Left lung (tissue), 14 donors: ENCODE data around the gene REST. TPM values are rescaled to one million over a fixed set of nuclear protein-coding genes. Genes with fewer than 3 reads are reported as not detected.
A peak's percentile ranks its signal among the peaks of the same experiment; 100 is the strongest.

ENCODE experiments used
- ATAC-seq: fragments of 200-7000 bp; cut with Tn5 transposase; one replicate; pipeline ENCODE4 v1.9.1; 2020; ENCODE audit warnings: moderate library complexity
- DNase-seq, 4 donors: peaks; one replicate each; pipeline ENCODE4 v3.0.0-alpha.2; 2013 to 2020
- H3K27ac ChIP-seq, 2 donors: fragments of 200-600 bp; sonication (generic) in 1 of 2; one replicate each; pipeline versions ENCODE4 v1.5.0 to v1.8.0; 2020 to 2021
- H3K27me3 ChIP-seq, 2 donors: fragments of 200-600 bp; sonication (generic) in 1 of 2; one replicate each; pipeline versions ENCODE4 v1.5.0 to v1.8.0; 2020 to 2021
- H3K36me3 ChIP-seq, 2 donors: fragments of 200-600 bp; sonication (generic) in 1 of 2; one replicate each; pipeline versions ENCODE4 v1.5.0 to v1.8.0; 2020 to 2021
- H3K4me1 ChIP-seq, 2 donors: fragments of 200-600 bp; one replicate each; pipeline ENCODE4 v1.8.0; 2021
- H3K4me3 ChIP-seq, 2 donors: fragments of 200-600 bp; sonication (generic) in 1 of 2; one replicate each; pipeline versions ENCODE4 v1.5.0 to v1.8.0; 2020 to 2021; ENCODE audit warnings: mild to moderate bottlenecking in 1 of 2
- H3K9me3 ChIP-seq, 2 donors: fragments of 200-600 bp; sonication (generic) in 1 of 2; one replicate each; pipeline versions ENCODE4 v1.5.0 to v1.8.0; 2020 to 2021
- intact Hi-C, 2 donors: fragments of 100-400 bp; cut with DNase I; formaldehyde crosslinking; loops; one replicate each; pipeline versions ENCODE4 v1.11.2 to v1.14.2; 2022
- long read RNA-seq, 12 donors: library from polyadenylated mRNA in 2 of 12; unstranded in 2 of 12; transcript quantifications; one replicate each; pipeline ENCODE4 v2.0.0 and lab custom pipeline, GENCODE V29; 2019 to 2026
- polyA plus RNA-seq, 6 donors: library from polyadenylated mRNA; unstranded; fragments of 120-200 nt; gene quantifications; one replicate each; pipeline ENCODE4 v1.2.1, GENCODE V29; 2013; ENCODE audit not compliant: insufficient read length in 6 of 6
- total RNA-seq, 2 donors: library from RNA; stranded (reverse); fragmentation: NEBNext Ultra II Directional; extraction: Animal tissue kit (Norgen Biotek cat#: 25700); gene quantifications; one replicate each; pipeline ENCODE4 v1.2.1, GENCODE V29; 2021
- TF ChIP-seq, protein P1 (sequence below), 2 donors: fragments of 200-600 bp; sonication (generic) in 1 of 2; IDR thresholded peaks; one replicate each; pipeline versions ENCODE4 v1.5.0 to v1.8.0; 2021; ENCODE audit warnings: antibody characterized with exemption in 2 of 2
- donor health status: DM: no; HTN: yes; CAD: no.
- donor health status: DM: no; HTN: no; CAD: no.

Gene REST
- total RNA-seq (10 to 100 TPM; 32.9 to 38.7 TPM), polyA plus RNA-seq (10 to 100 TPM; 38.1 to 49.5 (median 43.4) TPM)
- long read RNA-seq, donor 1, full-length matches to known transcripts = 14 of 168 reads
- long read RNA-seq, donor 1, partial matches to known transcripts = 154 of 168 reads
- long read RNA-seq, donor 1, other reads (novel, unspliced or antisense) = 0 of 168 reads
- long read RNA-seq, donor 2, full-length matches to known transcripts = 10 of 1,759 reads
- long read RNA-seq, donor 2, partial matches to known transcripts = 830 of 1,759 reads
- long read RNA-seq, donor 2, other reads (novel, unspliced or antisense) = 919 of 1,759 reads
- long read RNA-seq, donor 3, full-length matches to known transcripts = 9 of 71 reads
- long read RNA-seq, donor 3, partial matches to known transcripts = 62 of 71 reads
- long read RNA-seq, donor 3, other reads (novel, unspliced or antisense) = 0 of 71 reads
- long read RNA-seq, donor 4, full-length matches to known transcripts = 13 of 20 reads
- long read RNA-seq, donor 4, partial matches to known transcripts = 4 of 20 reads
- long read RNA-seq, donor 4, other reads (novel, unspliced or antisense) = 3 of 20 reads
- long read RNA-seq, donor 5, full-length matches to known transcripts = 13 of 79 reads
- long read RNA-seq, donor 5, partial matches to known transcripts = 66 of 79 reads
- long read RNA-seq, donor 5, other reads (novel, unspliced or antisense) = 0 of 79 reads
- long read RNA-seq, donor 6, full-length matches to known transcripts = 5 of 12 reads
- long read RNA-seq, donor 6, partial matches to known transcripts = 7 of 12 reads
- long read RNA-seq, donor 6, other reads (novel, unspliced or antisense) = 0 of 12 reads
- long read RNA-seq, donor 7, full-length matches to known transcripts = 3 of 34 reads
- long read RNA-seq, donor 7, partial matches to known transcripts = 0 of 34 reads
- long read RNA-seq, donor 7, other reads (novel, unspliced or antisense) = 31 of 34 reads
- long read RNA-seq, donor 8, full-length matches to known transcripts = 6 of 46 reads
- long read RNA-seq, donor 8, partial matches to known transcripts = 0 of 46 reads
- long read RNA-seq, donor 8, other reads (novel, unspliced or antisense) = 40 of 46 reads
- long read RNA-seq, donor 9 = 0 reads
- long read RNA-seq, donor 10, full-length matches to known transcripts = 22 of 26 reads
- long read RNA-seq, donor 10, partial matches to known transcripts = 2 of 26 reads
- long read RNA-seq, donor 10, other reads (novel, unspliced or antisense) = 2 of 26 reads
- long read RNA-seq, donor 11, full-length matches to known transcripts = 2 of 90 reads
- long read RNA-seq, donor 11, partial matches to known transcripts = 63 of 90 reads
- long read RNA-seq, donor 11, other reads (novel, unspliced or antisense) = 25 of 90 reads
- long read RNA-seq, donor 12, full-length matches to known transcripts = 10 of 85 reads
- long read RNA-seq, donor 12, partial matches to known transcripts = 35 of 85 reads
- long read RNA-seq, donor 12, other reads (novel, unspliced or antisense) = 40 of 85 reads

- peak within 1 kb of the TSS; percentile 92 to 96 for H3K4me3 ChIP-seq
- intact Hi-C loops = no loop called here
- TF ChIP-seq, protein P1, sequence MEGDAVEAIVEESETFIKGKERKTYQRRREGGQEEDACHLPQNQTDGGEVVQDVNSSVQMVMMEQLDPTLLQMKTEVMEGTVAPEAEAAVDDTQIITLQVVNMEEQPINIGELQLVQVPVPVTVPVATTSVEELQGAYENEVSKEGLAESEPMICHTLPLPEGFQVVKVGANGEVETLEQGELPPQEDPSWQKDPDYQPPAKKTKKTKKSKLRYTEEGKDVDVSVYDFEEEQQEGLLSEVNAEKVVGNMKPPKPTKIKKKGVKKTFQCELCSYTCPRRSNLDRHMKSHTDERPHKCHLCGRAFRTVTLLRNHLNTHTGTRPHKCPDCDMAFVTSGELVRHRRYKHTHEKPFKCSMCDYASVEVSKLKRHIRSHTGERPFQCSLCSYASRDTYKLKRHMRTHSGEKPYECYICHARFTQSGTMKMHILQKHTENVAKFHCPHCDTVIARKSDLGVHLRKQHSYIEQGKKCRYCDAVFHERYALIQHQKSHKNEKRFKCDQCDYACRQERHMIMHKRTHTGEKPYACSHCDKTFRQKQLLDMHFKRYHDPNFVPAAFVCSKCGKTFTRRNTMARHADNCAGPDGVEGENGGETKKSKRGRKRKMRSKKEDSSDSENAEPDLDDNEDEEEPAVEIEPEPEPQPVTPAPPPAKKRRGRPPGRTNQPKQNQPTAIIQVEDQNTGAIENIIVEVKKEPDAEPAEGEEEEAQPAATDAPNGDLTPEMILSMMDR (IDR thresholded peaks at IDR 0.05) = no peak
- no peaks in the 10 kb centered on the region for H3K9me3 ChIP-seq
- no peaks in the 10 kb centered on the region for H3K36me3 ChIP-seq
- ATAC-seq (peak; percentile 81), DNase-seq (peak; percentile 77 to 96 (median 82))
- H3K4me1 ChIP-seq = peaks cover 22 to 41% of the 10 kb centered on the region in 2 donors
- H3K27ac ChIP-seq = peak within 1 kb of the TSS; percentile 92 to 94
- H3K27me3 ChIP-seq = no peaks in the 10 kb centered on the region
Observed at GRCh38 chr4:56907489-56908205, at the start of gene REST. TSS of gene REST (plus strand) at chr4:56907900. CDS start at chr4:56910639, 2,739 bp downstream.

DNA sequence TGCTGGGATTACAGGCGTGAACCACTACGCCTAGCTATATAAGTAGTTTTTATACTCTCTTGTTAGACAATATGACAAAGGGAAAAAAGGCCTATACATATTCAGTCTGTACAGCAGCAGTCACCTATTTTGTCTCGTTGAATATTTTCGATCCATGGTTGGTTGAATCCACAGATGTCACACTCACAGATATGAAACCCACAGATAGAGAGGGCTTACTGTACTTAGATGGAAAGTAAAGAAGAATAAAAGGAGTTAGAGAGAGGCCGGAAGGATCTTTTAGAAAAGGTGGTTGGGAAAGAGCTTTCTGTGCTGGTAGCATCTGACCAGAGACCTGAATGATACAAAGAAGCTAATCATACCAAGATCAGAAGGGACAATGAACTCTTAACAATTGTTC, 47.9 kb upstream of the REST start:
- H3K27ac ChIP-seq = no peak overlapping the region
- intact Hi-C loops = no loop called here
- H3K9me3 ChIP-seq = no peaks in the 10 kb centered on the region
- ATAC-seq (no peak), DNase-seq (no peak)
- TF ChIP-seq, protein P1 (IDR thresholded peaks at IDR 0.05) = no peak
- no peaks in the 10 kb centered on the region for H3K36me3 ChIP-seq
- no peaks in the 10 kb centered on the region for H3K4me1 ChIP-seq
- H3K27me3 ChIP-seq = no peaks in the 10 kb centered on the region
- H3K4me3 ChIP-seq = no peak overlapping the region

GRCh38 chr4:56860781-56861180, 46.9 kb upstream of the REST start:
- Histone ChIP-seq H3K27me3 (no peaks in the 10 kb centered on the region), H3K9me3 (no peaks in the 10 kb centered on the region), H3K4me1 (no peaks in the 10 kb centered on the region), H3K36me3 (no peaks in the 10 kb centered on the region), H3K27ac (no peak overlapping the region), H3K4me3 (no peak overlapping the region)
- ATAC-seq (no peak), DNase-seq (no peak)
- intact Hi-C loops = no loop called here
- TF ChIP-seq, protein P1 (IDR thresholded peaks at IDR 0.05) = no peak

GRCh38 chr4:56861360-56861759, 46.3 kb upstream of the REST start:
- TF ChIP-seq, protein P1 (IDR thresholded peaks at IDR 0.05) = no peak
- Histone ChIP-seq H3K27ac (no peak overlapping the region), H3K36me3 (no peaks in the 10 kb centered on the region), H3K4me3 (no peak overlapping the region), H3K4me1 (no peaks in the 10 kb centered on the region), H3K9me3 (no peaks in the 10 kb centered on the region), H3K27me3 (no peaks in the 10 kb centered on the region)
- no peak for DNase-seq
- intact Hi-C loops = no loop called here
- no peak for ATAC-seq
